Uterus (tissue), 4 donors: Measurements from ENCODE around the gene NUCB2. TPM values are rescaled to one million over a fixed set of nuclear protein-coding genes. Genes with fewer than 3 reads are reported as not detected.

Experiments
- DNase-seq, 2 donors: peaks; one replicate each; pipeline ENCODE4 v3.0.0-alpha.2; 2019 to 2020
- H3K27ac ChIP-seq, 2 donors: fragments of 200-600 bp; sonication (generic); 1 replicate in 1 of 2; 2 replicates in 1 of 2; pipeline ENCODE4 v1.5.1; 2016 to 2018
- H3K27me3 ChIP-seq, 2 donors: fragments of 200-600 bp; sonication (generic); one replicate each; pipeline ENCODE4 v1.5.1; 2018 to 2019; ENCODE audit warnings: control low read depth in 1 of 2
- H3K36me3 ChIP-seq, 2 donors: fragments of 200-600 bp; sonication (generic); one replicate each; pipeline ENCODE4 v1.5.1; 2019; ENCODE audit warnings: control low read depth in 1 of 2
- H3K4me1 ChIP-seq, 2 donors: fragments of 200-600 bp; sonication (generic); one replicate each; pipeline ENCODE4 v1.5.1; 2018 to 2019; ENCODE audit warnings: control low read depth in 1 of 2
- H3K4me3 ChIP-seq, 2 donors: fragments of 200-600 bp; sonication (generic); 1 replicate in 1 of 2; 2 replicates in 1 of 2; pipeline ENCODE4 v1.5.1; 2018 to 2019; ENCODE audit warnings: mild to moderate bottlenecking in 1 of 2
- H3K9me3 ChIP-seq, 2 donors: fragments of 200-600 bp; sonication (generic); one replicate each; pipeline ENCODE4 v1.5.1; 2019; ENCODE audit warnings: control low read depth in 1 of 2
- CTCF ChIP-seq, 4 experiments: fragments of 200-600 bp in 2 of 4; fragments of 450-650 bp in 2 of 4; sonication (generic) in 2 of 4; IDR thresholded peaks; one replicate each; pipeline ENCODE4 v1.5.1; 2016 to 2019; ENCODE audit warnings: antibody characterized with exemption in 4 of 4, mild to moderate bottlenecking in 2 of 4, moderate library complexity in 1 of 4
- POLR2A ChIP-seq, 2 donors: fragments of 450-650 bp; IDR thresholded peaks; one replicate each; pipeline ENCODE4 v1.6.1; 2016; ENCODE audit warnings: antibody characterized with exemption in 2 of 2, mild to moderate bottlenecking in 1 of 2, moderate library complexity in 1 of 2
- intact Hi-C: fragments of 100-400 bp; cut with DNase I; formaldehyde crosslinking; loops from one replicate; pipeline ENCODE4 v1.15.1; 2023; ENCODE audit warnings: low total_unique reads
- total RNA-seq, 4 donors: library from RNA; depleted of rRNA in 3 of 4; stranded (reverse); fragments of >200 nt in 3 of 4; gene quantifications; one replicate each; pipeline versions ENCODE4 v1.1.0 to v1.2.4, GENCODE V29; 2014 to 2023
- donor health status: DM: yes; HTN: yes; CAD: no.

Gene NUCB2
- total RNA-seq, 4 donors from 2014 or later = 22.0 to 132 (median 68.3) TPM

- no peak overlapping the region for H3K27ac ChIP-seq
- no peak overlapping the region for H3K4me3 ChIP-seq
- intact Hi-C loops = no loop called here
- no peaks in the 10 kb centered on the region for H3K4me1 ChIP-seq
- H3K27me3 ChIP-seq = no peaks in the 10 kb centered on the region
- no peaks in the 10 kb centered on the region for H3K9me3 ChIP-seq
- no peak for DNase-seq
- TF ChIP-seq CTCF (IDR thresholded peaks at IDR 0.05) (no peak), POLR2A (IDR thresholded peaks at IDR 0.05) (no peak)
- peaks cover 0 to 2% of the 10 kb centered on the region in 2 donors for H3K36me3 ChIP-seq
Observed at GRCh38 chr11:17300372-17300771, 23.8 kb downstream of the NUCB2 start.

GRCh38 chr11:17313349-17314231 lies 37.1 kb downstream of the NUCB2 start:
- H3K9me3 ChIP-seq = no peaks in the 10 kb centered on the region
- no peaks in the 10 kb centered on the region for H3K4me1 ChIP-seq
- no peak overlapping the region for H3K27ac ChIP-seq
- no peaks in the 10 kb centered on the region for H3K27me3 ChIP-seq
- no peak for TF ChIP-seq CTCF (IDR thresholded peaks at IDR 0.05)
- no peak for TF ChIP-seq POLR2A (IDR thresholded peaks at IDR 0.05)
- H3K4me3 ChIP-seq = no peak overlapping the region
- H3K36me3 ChIP-seq = no peaks in the 10 kb centered on the region
- DNase-seq = no peak
- intact Hi-C loops = no loop called here

- DNase-seq = no peak
- Histone ChIP-seq H3K36me3 (no peaks in the 10 kb centered on the region), H3K9me3 (no peaks in the 10 kb centered on the region), H3K4me1 (no peaks in the 10 kb centered on the region), H3K27ac (no peak overlapping the region), H3K4me3 (no peak overlapping the region), H3K27me3 (no peaks in the 10 kb centered on the region)
- TF ChIP-seq CTCF (IDR thresholded peaks at IDR 0.05) = no peak
- no peak for TF ChIP-seq POLR2A (IDR thresholded peaks at IDR 0.05)
- intact Hi-C loops = no loop called here
Observed at GRCh38 chr11:17314232-17314547, 37.7 kb downstream of the NUCB2 start.

- no peaks in the 10 kb centered on the region for H3K27me3 ChIP-seq
- H3K4me1 ChIP-seq = no peaks in the 10 kb centered on the region
- intact Hi-C loops = no loop called here
- no peak for DNase-seq
- TF ChIP-seq CTCF (IDR thresholded peaks at IDR 0.05) (no peak), POLR2A (IDR thresholded peaks at IDR 0.05) (no peak)
- H3K36me3 ChIP-seq = no peaks in the 10 kb centered on the region
- H3K27ac ChIP-seq = no peak overlapping the region
- no peak overlapping the region for H3K4me3 ChIP-seq
- H3K9me3 ChIP-seq = no peaks in the 10 kb centered on the region
Observed at GRCh38 chr11:17314904-17315426, 38.4 kb downstream of the NUCB2 start.

GRCh38 chr11:17328871-17329494 lies 52.4 kb downstream of the NUCB2 start:
- no peak for TF ChIP-seq CTCF (IDR thresholded peaks at IDR 0.05)
- TF ChIP-seq POLR2A (IDR thresholded peaks at IDR 0.05) = no peak
- intact Hi-C loops = no loop called here
- H3K9me3 ChIP-seq = no peaks in the 10 kb centered on the region
- H3K4me1 ChIP-seq = no peaks in the 10 kb centered on the region
- DNase-seq = no peak
- H3K27ac ChIP-seq = no peak overlapping the region
- no peaks in the 10 kb centered on the region for H3K36me3 ChIP-seq
- H3K4me3 ChIP-seq = no peak overlapping the region
- H3K27me3 ChIP-seq = no peaks in the 10 kb centered on the region
